Tibial nerve (tissue), 4 donors: ENCODE data around the gene UMOD. TPM values are rescaled to one million over a fixed set of nuclear protein-coding genes. Genes with fewer than 3 reads are reported as not detected.

Experiments
- DNase-seq, 2 donors: peaks; one replicate each; pipeline ENCODE4 v3.0.0-alpha.2; 2019; ENCODE audit warnings: low spot score in 2 of 2
- H3K27ac ChIP-seq, 4 donors: fragments of 200-600 bp; sonication (generic) in 3 of 4; one replicate each; pipeline ENCODE4 v1.5.1; 2017 to 2019; ENCODE audit warnings: mild to moderate bottlenecking in 1 of 4
- H3K27me3 ChIP-seq, 2 donors: fragments of 200-600 bp; sonication (generic) in 1 of 2; one replicate each; pipeline versions ENCODE4 v1.5.1 to v1.6.0; 2017 to 2019
- H3K36me3 ChIP-seq, 3 donors: fragments of 200-600 bp; sonication (generic); one replicate each; pipeline ENCODE4 v1.5.1; 2018 to 2019
- H3K4me1 ChIP-seq, 4 donors: fragments of 200-600 bp; sonication (generic) in 3 of 4; one replicate each; pipeline ENCODE4 v1.5.1; 2017 to 2019
- H3K4me3 ChIP-seq, 4 donors: fragments of 200-600 bp; sonication (generic) in 3 of 4; one replicate each; pipeline ENCODE4 v1.5.1; 2017 to 2019; ENCODE audit warnings: mild to moderate bottlenecking in 1 of 4, moderate library complexity in 1 of 4
- H3K9me3 ChIP-seq, 4 donors: fragments of 200-600 bp; sonication (generic) in 3 of 4; one replicate each; pipeline ENCODE4 v1.5.1; 2017 to 2019
- EP300 ChIP-seq, 2 donors: sonication (generic); formaldehyde crosslinking; IDR thresholded peaks; one replicate each; pipeline ENCODE4 v1.6.1; 2017; ENCODE audit warnings: antibody characterized with exemption in 2 of 2, mild to moderate bottlenecking in 1 of 2
- POLR2A ChIP-seq, 2 donors: fragments of 450-650 bp; IDR thresholded peaks; one replicate each; pipeline ENCODE4 v1.6.1; 2017; ENCODE audit warnings: antibody characterized with exemption in 2 of 2, mild to moderate bottlenecking in 2 of 2, moderate library complexity in 2 of 2
- WGBS, 2 donors: methylation state at CpG; one replicate each; pipeline ENCODE4 v1.1.5; 2018; 5-methylcytosine and 5-hydroxymethylcytosine counted together
- total RNA-seq, 4 donors: library from RNA; depleted of rRNA; stranded (reverse); fragments of >200 nt; gene quantifications; one replicate each; pipeline ENCODE4 v1.1.0, GENCODE V29; 2016
- TF ChIP-seq, protein P1 (sequence below), 5 experiments: fragments of 200-600 bp in 3 of 5; fragments of 450-650 bp in 2 of 5; sonication (generic) in 3 of 5; IDR thresholded peaks; one replicate each; pipeline ENCODE4 v1.5.1; 2016 to 2019; ENCODE audit warnings: antibody characterized with exemption in 5 of 5, mild to moderate bottlenecking in 3 of 5, moderate library complexity in 2 of 5

UMOD gene
- total RNA-seq, 4 donors from 2014 or later, result not detected

DNA sequence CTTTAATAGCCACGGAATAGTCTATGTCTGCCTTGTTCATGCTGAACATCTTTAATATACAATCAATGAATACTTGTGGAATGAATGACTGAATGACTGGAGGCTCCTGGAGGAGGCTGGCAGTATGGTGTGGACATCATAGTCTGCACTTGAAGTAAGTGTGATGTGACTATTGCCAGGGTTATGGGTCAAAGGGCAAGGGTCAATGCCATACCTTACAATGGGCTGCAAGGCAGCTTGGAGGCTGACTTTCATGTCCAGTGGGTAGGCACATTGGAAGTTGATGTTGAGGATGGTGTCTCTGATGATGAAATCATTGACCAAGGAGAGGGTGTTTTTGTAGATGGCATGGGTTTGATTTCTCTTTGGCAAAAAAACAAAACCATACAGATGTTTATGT, 33.1 kb downstream of the UMOD start:
- WGBS, 2 donors, result 68 to 81% methylated on average over 1 of the region's 1 CpG
- H3K27ac ChIP-seq, result no peak overlapping the region
- H3K27me3 ChIP-seq, result no peaks in the 10 kb centered on the region
- H3K36me3 ChIP-seq, result no peaks in the 10 kb centered on the region
- no peak for TF ChIP-seq EP300 (IDR thresholded peaks at IDR 0.05)
- TF ChIP-seq, protein P1, sequence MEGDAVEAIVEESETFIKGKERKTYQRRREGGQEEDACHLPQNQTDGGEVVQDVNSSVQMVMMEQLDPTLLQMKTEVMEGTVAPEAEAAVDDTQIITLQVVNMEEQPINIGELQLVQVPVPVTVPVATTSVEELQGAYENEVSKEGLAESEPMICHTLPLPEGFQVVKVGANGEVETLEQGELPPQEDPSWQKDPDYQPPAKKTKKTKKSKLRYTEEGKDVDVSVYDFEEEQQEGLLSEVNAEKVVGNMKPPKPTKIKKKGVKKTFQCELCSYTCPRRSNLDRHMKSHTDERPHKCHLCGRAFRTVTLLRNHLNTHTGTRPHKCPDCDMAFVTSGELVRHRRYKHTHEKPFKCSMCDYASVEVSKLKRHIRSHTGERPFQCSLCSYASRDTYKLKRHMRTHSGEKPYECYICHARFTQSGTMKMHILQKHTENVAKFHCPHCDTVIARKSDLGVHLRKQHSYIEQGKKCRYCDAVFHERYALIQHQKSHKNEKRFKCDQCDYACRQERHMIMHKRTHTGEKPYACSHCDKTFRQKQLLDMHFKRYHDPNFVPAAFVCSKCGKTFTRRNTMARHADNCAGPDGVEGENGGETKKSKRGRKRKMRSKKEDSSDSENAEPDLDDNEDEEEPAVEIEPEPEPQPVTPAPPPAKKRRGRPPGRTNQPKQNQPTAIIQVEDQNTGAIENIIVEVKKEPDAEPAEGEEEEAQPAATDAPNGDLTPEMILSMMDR (IDR thresholded peaks at IDR 0.05), result no peak
- no peak for TF ChIP-seq POLR2A (IDR thresholded peaks at IDR 0.05)
- no peak for DNase-seq
- H3K9me3 ChIP-seq, result no peaks in the 10 kb centered on the region
- no peak overlapping the region for H3K4me3 ChIP-seq
- no peaks in the 10 kb centered on the region for H3K4me1 ChIP-seq

- TF ChIP-seq, protein P1 (IDR thresholded peaks at IDR 0.05), result no peak
- TF ChIP-seq POLR2A (IDR thresholded peaks at IDR 0.05), result no peak
- no peak for TF ChIP-seq EP300 (IDR thresholded peaks at IDR 0.05)
- H3K36me3 ChIP-seq, result no peaks in the 10 kb centered on the region
- WGBS, 2 donors, result 48 to 59% methylated on average over 3 of the region's 3 CpGs
- no peak overlapping the region for H3K27ac ChIP-seq
- no peak for DNase-seq
- no peaks in the 10 kb centered on the region for H3K9me3 ChIP-seq
- H3K4me1 ChIP-seq, result no peaks in the 10 kb centered on the region
- no peak overlapping the region for H3K4me3 ChIP-seq
- H3K27me3 ChIP-seq, result no peaks in the 10 kb centered on the region
These were observed 34.1 kb downstream of the UMOD start for GRCh38 chr16:20318437-20318836.

DNA sequence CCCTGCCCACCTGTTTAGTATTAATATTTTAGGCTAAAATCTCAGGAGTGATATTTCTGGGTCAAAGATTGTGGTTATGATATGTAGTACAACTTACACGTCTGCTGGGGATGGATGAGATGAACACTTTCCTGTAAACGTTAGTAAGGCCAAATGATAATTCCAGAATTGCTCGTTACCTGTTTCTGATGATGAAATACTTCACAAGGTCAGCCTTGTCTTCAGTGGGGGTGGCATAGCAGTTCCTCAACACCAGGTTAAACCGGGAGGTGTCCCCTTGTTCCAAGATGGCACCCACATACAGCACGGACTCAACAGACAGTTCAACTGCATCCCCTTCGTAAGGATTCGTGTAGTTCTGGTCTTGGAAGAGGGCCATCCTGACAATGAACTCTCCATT, 34.5 kb downstream of the UMOD start:
- Histone ChIP-seq H3K27ac (no peak overlapping the region), H3K9me3 (no peaks in the 10 kb centered on the region), H3K4me3 (no peak overlapping the region), H3K4me1 (no peaks in the 10 kb centered on the region), H3K36me3 (no peaks in the 10 kb centered on the region), H3K27me3 (no peaks in the 10 kb centered on the region)
- 71 to 80% methylated on average over 7 of the region's 7 CpGs for WGBS, 2 donors
- TF ChIP-seq POLR2A (IDR thresholded peaks at IDR 0.05), result no peak
- TF ChIP-seq, protein P1 (IDR thresholded peaks at IDR 0.05), result no peak
- no peak for TF ChIP-seq EP300 (IDR thresholded peaks at IDR 0.05)
- no peak for DNase-seq

- Histone ChIP-seq H3K36me3 (no peaks in the 10 kb centered on the region), H3K4me1 (no peaks in the 10 kb centered on the region), H3K9me3 (no peaks in the 10 kb centered on the region), H3K4me3 (no peak overlapping the region), H3K27ac (no peak overlapping the region), H3K27me3 (no peaks in the 10 kb centered on the region)
- 60 to 62% methylated on average over 8 of the region's 8 CpGs for whole genome bisulfite sequencing, 2 donors
- TF ChIP-seq EP300 (IDR thresholded peaks at IDR 0.05) (no peak), POLR2A (IDR thresholded peaks at IDR 0.05) (no peak)
- TF ChIP-seq, protein P1 (IDR thresholded peaks at IDR 0.05), result no peak
- no peak for DNase-seq
These were observed 35.4 kb downstream of the UMOD start for GRCh38 chr16:20317117-20317516.

- H3K36me3 ChIP-seq, result no peaks in the 10 kb centered on the region
- TF ChIP-seq POLR2A (IDR thresholded peaks at IDR 0.05), result no peak
- no peak for TF ChIP-seq EP300 (IDR thresholded peaks at IDR 0.05)
- TF ChIP-seq, protein P1 (IDR thresholded peaks at IDR 0.05), result no peak
These were observed 35.8 kb downstream of the UMOD start for GRCh38 chr16:20316715-20317114.

More at GRCh38 chr16:20316715-20317114, 35.8 kb downstream of the UMOD start:
- 68 to 75% methylated on average over 5 of the region's 5 CpGs for WGBS, 2 donors
- H3K9me3 ChIP-seq, result no peaks in the 10 kb centered on the region
- DNase-seq, result no peak
- H3K4me3 ChIP-seq, result no peak overlapping the region
- H3K4me1 ChIP-seq, result no peaks in the 10 kb centered on the region
- H3K27ac ChIP-seq, result no peak overlapping the region
- no peaks in the 10 kb centered on the region for H3K27me3 ChIP-seq
